Smooth muscle cell of the brain vasculature (primary cell): Measurements from ENCODE around the gene B3GALT5.

Source experiments
- DNase-seq: peaks from one replicate; pipeline ENCODE4 v3.0.0-alpha.2; 2012; ENCODE audit warnings: low read depth, low spot score

B3GALT5 gene

GRCh38 chr21:39604951-39605350 lies 7.8 kb upstream of the B3GALT5 start:
- DNase-seq = no peak

- DNase-seq = no peak
These were observed 2.0 kb upstream of the B3GALT5 start for GRCh38 chr21:39610703-39611102.

- DNase-seq = no peak
These were observed 1.1 kb upstream of the B3GALT5 start for GRCh38 chr21:39611551-39612190.

- DNase-seq = no peak
These were observed 548 bp downstream of the B3GALT5 start for GRCh38 chr21:39613041-39613934.

GRCh38 chr21:39616211-39616772 lies 3.6 kb downstream of the B3GALT5 start:
- DNase-seq = no peak

- no peak for DNase-seq
These were observed 8.1 kb downstream of the B3GALT5 start for GRCh38 chr21:39620856-39621255.

GRCh38 chr21:39625211-39625895 lies 12.6 kb downstream of the B3GALT5 start:
- DNase-seq = no peak

- no peak for DNase-seq
These were observed 15.6 kb downstream of the B3GALT5 start for GRCh38 chr21:39628385-39628784.

- no peak for DNase-seq
These were observed 17.5 kb downstream of the B3GALT5 start for GRCh38 chr21:39630191-39630591.

- DNase-seq = no peak
These were observed 18.1 kb downstream of the B3GALT5 start for GRCh38 chr21:39630827-39631226.

- DNase-seq = no peak
These were observed 19.3 kb downstream of the B3GALT5 start for GRCh38 chr21:39631842-39632562.

GRCh38 chr21:39632796-39633442 lies 20.2 kb downstream of the B3GALT5 start:
- DNase-seq = no peak

GRCh38 chr21:39633770-39634181 lies 21.0 kb downstream of the B3GALT5 start:
- DNase-seq = no peak

GRCh38 chr21:39634507-39634906 lies 21.8 kb downstream of the B3GALT5 start:
- no peak for DNase-seq

GRCh38 chr21:39637197-39637970 lies 24.6 kb downstream of the B3GALT5 start:
- DNase-seq = no peak

- DNase-seq = no peak
These were observed 25.2 kb downstream of the B3GALT5 start for GRCh38 chr21:39637971-39638240.

- DNase-seq = no peak
These were observed 25.5 kb downstream of the B3GALT5 start for GRCh38 chr21:39638281-39638680.

GRCh38 chr21:39640754-39641153 lies 28.0 kb downstream of the B3GALT5 start:
- no peak for DNase-seq

- DNase-seq = no peak
These were observed 29.2 kb downstream of the B3GALT5 start for GRCh38 chr21:39641827-39642450.

- no peak for DNase-seq
These were observed 31.4 kb downstream of the B3GALT5 start for GRCh38 chr21:39644062-39644560.
